ENCODE results near the gene PDSS2. TPM values are rescaled to one million over a fixed set of nuclear protein-coding genes. Genes with fewer than 3 reads are reported as not detected.

PDSS2 gene
- polyA plus RNA-seq, 3 donors, result 10.1 to 13.9 (median 13.3) TPM

DNA sequence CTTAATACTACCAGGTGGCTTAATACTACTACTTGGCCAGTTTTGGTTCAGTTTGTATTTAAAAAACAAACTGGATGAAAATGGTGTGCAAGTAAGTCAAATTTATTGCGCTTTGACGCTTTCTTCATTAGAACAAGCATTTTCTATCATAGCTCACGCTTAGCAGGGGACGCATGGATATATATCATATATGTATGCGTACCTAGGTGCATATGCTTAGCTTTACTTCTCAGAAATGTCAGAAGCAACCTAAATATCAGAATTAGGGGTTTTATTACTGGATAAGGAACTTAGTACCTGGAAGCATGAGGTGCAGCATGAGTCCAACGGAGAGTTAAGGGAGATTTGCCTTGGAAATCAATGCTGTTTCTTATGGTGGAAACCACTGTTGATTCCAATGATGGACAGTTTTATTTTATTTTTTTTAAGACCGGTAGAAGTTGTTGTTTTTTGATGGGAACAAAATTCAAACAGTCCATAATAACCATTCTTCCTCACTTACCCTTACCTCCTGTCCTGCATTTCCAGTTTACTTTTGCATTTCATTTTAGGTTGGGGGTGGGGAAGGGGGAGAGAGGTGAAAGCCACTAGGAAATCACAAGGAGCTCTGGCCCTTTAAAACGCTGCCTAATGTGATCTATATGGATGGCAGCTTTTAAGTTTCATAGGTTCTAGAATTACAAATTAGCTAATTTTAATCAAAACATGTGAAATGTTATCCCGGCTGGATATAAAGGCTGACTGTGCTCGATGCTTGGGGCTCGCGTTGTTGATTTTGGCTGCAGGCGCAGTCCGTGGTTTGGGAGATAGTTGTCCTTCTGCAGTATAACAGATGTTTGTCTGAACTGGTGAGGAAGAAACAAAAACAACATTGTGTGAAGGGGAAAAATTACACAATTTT is 32.6 kb upstream of the PDSS2 start:
- H3K4me1 ChIP-seq (ENCODE audit: control insufficient read depth in 1 of 2, insufficient read depth in 2 of 2, low read length in 2 of 2), result peaks cover 25 to 31% of the 10 kb centered on the region in 2 donors
- Mint-ChIP-seq H3K9me3 (peaks cover 0 to 19% (median 4%) of the 10 kb centered on the region in 7 donors), H3K4me1 (peaks cover 27% of the 10 kb centered on the region), H3K27me3 (ENCODE audit: low read depth in 3 of 3) (peaks cover 40 to 43% (median 42%) of the 10 kb centered on the region in 3 donors), H3K36me3 (peaks cover 2 to 5% of the 10 kb centered on the region in 2 donors), H3K4me3 (no peak overlapping the region), H3K27ac (no peak overlapping the region)
- H3K27ac ChIP-seq (ENCODE audit: low read depth in 1 of 2, low read length in 2 of 2), result no peak overlapping the region
- no peaks in the 10 kb centered on the region for H3K79me2 ChIP-seq (ENCODE audit: insufficient read depth, low read length)
- no peak overlapping the region for H3K9ac ChIP-seq (ENCODE audit: insufficient read depth, low read length, poor library complexity, severe bottlenecking)
- H2AFZ ChIP-seq (ENCODE audit: insufficient read depth, low read depth, low read length, poor library complexity, severe bottlenecking), result no peak overlapping the region
- peaks cover 83 to 86% of the 10 kb centered on the region in 2 donors for H3K27me3 ChIP-seq (ENCODE audit: control insufficient read depth in 2 of 2, insufficient read depth in 2 of 2, low read length in 2 of 2)
- H3K36me3 ChIP-seq (replicated peaks in 1 of 2; ENCODE audit: control insufficient read depth in 1 of 2, insufficient read depth in 2 of 2, low read length in 2 of 2), result no peaks in the 10 kb centered on the region
- TF ChIP-seq, protein P1, sequence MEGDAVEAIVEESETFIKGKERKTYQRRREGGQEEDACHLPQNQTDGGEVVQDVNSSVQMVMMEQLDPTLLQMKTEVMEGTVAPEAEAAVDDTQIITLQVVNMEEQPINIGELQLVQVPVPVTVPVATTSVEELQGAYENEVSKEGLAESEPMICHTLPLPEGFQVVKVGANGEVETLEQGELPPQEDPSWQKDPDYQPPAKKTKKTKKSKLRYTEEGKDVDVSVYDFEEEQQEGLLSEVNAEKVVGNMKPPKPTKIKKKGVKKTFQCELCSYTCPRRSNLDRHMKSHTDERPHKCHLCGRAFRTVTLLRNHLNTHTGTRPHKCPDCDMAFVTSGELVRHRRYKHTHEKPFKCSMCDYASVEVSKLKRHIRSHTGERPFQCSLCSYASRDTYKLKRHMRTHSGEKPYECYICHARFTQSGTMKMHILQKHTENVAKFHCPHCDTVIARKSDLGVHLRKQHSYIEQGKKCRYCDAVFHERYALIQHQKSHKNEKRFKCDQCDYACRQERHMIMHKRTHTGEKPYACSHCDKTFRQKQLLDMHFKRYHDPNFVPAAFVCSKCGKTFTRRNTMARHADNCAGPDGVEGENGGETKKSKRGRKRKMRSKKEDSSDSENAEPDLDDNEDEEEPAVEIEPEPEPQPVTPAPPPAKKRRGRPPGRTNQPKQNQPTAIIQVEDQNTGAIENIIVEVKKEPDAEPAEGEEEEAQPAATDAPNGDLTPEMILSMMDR (IDR thresholded peaks at IDR 0.05), result no peak
- H3K4me3 ChIP-seq (replicated peaks in 1 of 3; ENCODE audit: low read depth in 2 of 3, low read length in 3 of 3), result no peak overlapping the region
- H3K4me2 ChIP-seq (replicated peaks; ENCODE audit: extremely low read depth, low read length, poor library complexity, severe bottlenecking), result peak overlapping the region; percentile 77
- peaks cover 0 to 28% of the 10 kb centered on the region in 2 donors for H3K9me3 ChIP-seq (replicated peaks in 1 of 2; ENCODE audit: control insufficient read depth in 1 of 2, insufficient read depth in 1 of 2, low read length in 2 of 2)
- no peak for DNase-seq
- 41% methylated on average over 7 of the region's 14 CpGs for WGBS (ENCODE audit: insufficient coverage)
- intact Hi-C loops (cut with micrococcal nuclease), result loop anchor here in 1 of 2 donors (5.0 kb wide), 1 partner anchor 340 kb away; no protein-coding TSS in a partner anchor
- H4K20me1 ChIP-seq (ENCODE audit: insufficient read depth, low read length), result no peaks in the 10 kb centered on the region

DNA sequence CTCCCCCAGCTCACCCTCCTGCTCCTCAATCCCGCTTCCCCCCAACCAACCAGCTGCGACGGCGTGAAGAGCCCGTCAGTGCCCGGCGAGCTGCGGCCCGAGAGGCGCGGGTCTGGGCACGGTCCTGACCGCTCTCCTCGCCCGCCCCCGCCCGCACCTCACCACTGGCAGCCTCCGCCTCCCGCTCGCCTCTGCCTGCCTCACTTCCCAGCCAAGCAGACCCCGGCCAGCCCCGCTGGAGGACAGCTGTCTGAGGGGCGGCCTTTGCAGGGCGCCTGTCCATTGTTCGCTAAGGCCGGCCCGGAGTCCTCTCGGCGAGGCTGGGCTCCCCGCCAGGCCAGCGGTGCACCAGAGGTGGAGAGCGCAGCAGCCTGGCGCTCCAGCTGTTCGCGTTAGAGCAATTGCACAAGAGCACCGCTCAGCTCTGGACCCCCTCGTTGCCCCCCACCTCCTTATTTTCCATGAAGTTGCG is 31.8 kb upstream of the PDSS2 start:
- Mint-ChIP-seq H3K36me3 (peaks cover 2 to 5% of the 10 kb centered on the region in 2 donors), H3K27me3 (ENCODE audit: low read depth in 3 of 3) (peaks cover 48 to 50% (median 48%) of the 10 kb centered on the region in 3 donors), H3K4me1 (peaks cover 27% of the 10 kb centered on the region), H3K9me3 (peaks cover 0 to 19% (median 4%) of the 10 kb centered on the region in 7 donors), H3K4me3 (peak overlapping the region in 1 of 2 donors; percentile 84), H3K27ac (no peak overlapping the region)
- 1% methylated on average over 35 of the region's 38 CpGs for WGBS (ENCODE audit: insufficient coverage)
- Histone ChIP-seq H3K4me2 (replicated peaks; ENCODE audit: extremely low read depth, low read length, poor library complexity, severe bottlenecking) (peak overlapping the region; percentile 77), H3K36me3 (replicated peaks in 1 of 2; ENCODE audit: control insufficient read depth in 1 of 2, insufficient read depth in 2 of 2, low read length in 2 of 2) (no peaks in the 10 kb centered on the region), H4K20me1 (ENCODE audit: insufficient read depth, low read length) (no peaks in the 10 kb centered on the region), H3K4me3 (replicated peaks in 1 of 3; ENCODE audit: low read depth in 2 of 3, low read length in 3 of 3) (peak overlapping the region in 2 of 3 experiments; percentile 30 to 77), H3K79me2 (ENCODE audit: insufficient read depth, low read length) (no peaks in the 10 kb centered on the region), H2AFZ (ENCODE audit: insufficient read depth, low read depth, low read length, poor library complexity, severe bottlenecking) (peak overlapping the region; percentile 71), H3K27ac (ENCODE audit: low read depth in 1 of 2, low read length in 2 of 2) (no peak overlapping the region), H3K9me3 (replicated peaks in 1 of 2; ENCODE audit: control insufficient read depth in 1 of 2, insufficient read depth in 1 of 2, low read length in 2 of 2) (peaks cover 0 to 35% of the 10 kb centered on the region in 2 donors), H3K27me3 (ENCODE audit: control insufficient read depth in 2 of 2, insufficient read depth in 2 of 2, low read length in 2 of 2) (peaks cover 88 to 91% of the 10 kb centered on the region in 2 donors), H3K9ac (ENCODE audit: insufficient read depth, low read length, poor library complexity, severe bottlenecking) (no peak overlapping the region), H3K4me1 (ENCODE audit: control insufficient read depth in 1 of 2, insufficient read depth in 2 of 2, low read length in 2 of 2) (peaks cover 25 to 31% of the 10 kb centered on the region in 2 donors)
- TF ChIP-seq, protein P1 (IDR thresholded peaks at IDR 0.05), result no peak
- intact Hi-C loops (cut with micrococcal nuclease), result loop anchor here in 1 of 2 donors (5.0 kb wide), 1 partner anchor 341 kb away; no protein-coding TSS in a partner anchor
- peak in 1 of 3 donors; percentile 4 for DNase-seq
